H7 (cell line): ENCODE results near the gene HDAC4. TPM values are rescaled to one million over a fixed set of nuclear protein-coding genes. Genes with fewer than 3 reads are reported as not detected.

Source experiments
- DNase-seq: peaks from one replicate; pipeline ENCODE4 v3.0.0; 2012
- H3K27me3 ChIP-seq: 2 replicates; pipeline ENCODE4 v1.6.0; 2011; ENCODE audit warnings: mild to moderate bottlenecking, low read length; ENCODE audit not compliant: control insufficient read depth, insufficient read depth
- H3K36me3 ChIP-seq: replicated peaks from 2 replicates; pipeline ENCODE4 v1.5.1; 2011; ENCODE audit warnings: low read length; ENCODE audit not compliant: control insufficient read depth, insufficient read depth
- H3K4me3 ChIP-seq: 2 replicates; pipeline ENCODE4 v1.5.1; 2011; ENCODE audit warnings: low read depth, mild to moderate bottlenecking, control low read depth, low read length, moderate library complexity; ENCODE audit not compliant: insufficient read depth
- total RNA-seq: library from RNA; depleted of rRNA; stranded (reverse); fragments of >200 nt; shearing (Covaris generic); gene quantifications from 2 replicates; pipeline ENCODE4 v1.2.3, GENCODE V29; 2014

Gene HDAC4
- total RNA-seq, 1 experiment from 2014 or later, result 18.1 TPM

DNA sequence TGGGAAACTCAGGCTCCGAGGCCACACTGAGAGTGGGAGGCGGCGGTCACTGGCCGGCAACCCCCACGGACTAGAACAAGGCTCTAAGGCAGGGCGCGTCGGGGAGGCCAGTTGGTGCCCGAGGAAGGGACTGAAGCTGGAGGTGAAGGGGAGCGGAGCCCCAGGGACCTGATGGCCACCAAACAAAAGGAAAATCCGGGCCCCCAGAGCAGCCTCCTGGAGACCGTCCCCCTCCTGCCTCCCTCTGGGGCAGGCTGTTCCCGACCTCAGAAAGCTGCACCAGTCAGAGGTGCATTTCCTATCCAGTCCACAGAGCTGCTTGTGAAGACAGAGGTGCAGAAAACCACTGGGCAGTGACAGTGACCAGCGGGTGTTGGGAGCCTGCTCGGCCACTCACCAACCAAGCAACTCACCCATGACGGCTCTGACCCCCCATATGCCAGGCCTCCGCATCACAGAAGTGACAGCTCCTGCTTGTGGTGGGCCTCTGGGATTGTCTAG lies 380.2 kb downstream of the HDAC4 start:
- no peaks in the 10 kb centered on the region for H3K27me3 ChIP-seq
- no peak overlapping the region for H3K4me3 ChIP-seq
- DNase-seq, result no peak
- H3K36me3 ChIP-seq, result no peaks in the 10 kb centered on the region

DNA sequence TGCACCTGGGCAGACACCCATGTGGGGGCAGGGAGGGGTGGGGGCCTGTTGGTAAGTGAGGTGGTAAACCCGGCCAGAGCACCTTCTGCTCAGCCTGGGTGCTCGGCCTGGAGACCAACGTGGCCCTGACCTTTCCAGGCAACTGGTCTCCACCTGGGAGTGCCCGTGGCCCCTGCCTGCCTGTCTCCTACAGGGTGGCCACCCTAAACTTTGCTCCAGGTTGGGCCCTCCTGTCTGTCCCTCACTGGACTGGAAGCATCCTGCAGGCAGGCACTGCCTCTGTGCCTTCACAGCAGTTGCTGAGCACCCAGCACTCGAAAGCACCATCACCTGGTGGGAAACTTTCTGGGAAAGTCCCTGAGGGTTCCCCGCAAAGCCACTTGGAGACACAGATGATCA lies 381.6 kb downstream of the HDAC4 start:
- DNase-seq, result no peak
- Histone ChIP-seq H3K27me3 (no peaks in the 10 kb centered on the region), H3K36me3 (no peaks in the 10 kb centered on the region), H3K4me3 (no peak overlapping the region)

DNA sequence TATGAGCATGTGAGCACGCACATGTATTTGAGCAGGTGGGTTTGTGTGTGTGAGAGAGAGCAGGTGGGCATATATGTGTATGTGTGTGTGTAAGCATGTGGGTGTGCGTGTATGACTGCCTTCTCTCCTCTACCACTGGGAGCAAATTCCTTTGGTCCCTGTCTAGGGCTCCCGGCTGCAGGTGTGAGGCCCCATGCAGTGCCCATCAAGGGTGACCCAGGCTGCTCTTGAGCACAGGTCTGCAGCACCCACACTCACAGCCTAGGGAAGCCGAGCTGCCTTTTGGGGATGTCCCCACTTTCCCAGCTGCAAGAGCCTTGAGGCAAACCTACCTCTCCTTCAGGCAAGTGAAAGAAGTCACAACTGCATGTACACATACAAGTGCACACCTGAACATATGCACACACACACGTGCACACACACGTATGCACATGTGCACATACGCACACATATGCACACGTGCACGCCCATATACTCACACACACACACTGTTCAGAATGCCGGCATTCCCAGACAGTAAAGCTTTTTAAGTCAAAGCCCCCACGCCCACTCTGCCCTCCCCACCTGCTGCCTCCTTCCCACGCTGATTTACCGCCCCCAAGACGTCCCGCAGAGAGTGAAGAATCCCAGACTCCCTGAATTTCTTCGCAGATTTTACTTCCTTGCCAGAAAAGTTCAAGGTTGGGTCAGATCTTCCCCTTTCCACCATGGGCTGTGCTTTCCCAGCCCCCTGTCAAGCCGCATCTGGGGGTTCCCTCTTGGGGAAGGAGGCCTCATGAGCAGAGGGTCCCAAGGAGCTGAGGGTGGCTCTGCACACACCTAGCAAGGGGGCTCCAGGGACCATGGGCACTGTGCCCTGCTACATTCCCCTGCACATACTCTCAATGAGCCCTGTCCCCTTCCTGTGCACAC lies 382.3 kb downstream of the HDAC4 start:
- no peaks in the 10 kb centered on the region for H3K36me3 ChIP-seq
- no peak overlapping the region for H3K4me3 ChIP-seq
- DNase-seq, result no peak
- H3K27me3 ChIP-seq, result no peaks in the 10 kb centered on the region

DNA sequence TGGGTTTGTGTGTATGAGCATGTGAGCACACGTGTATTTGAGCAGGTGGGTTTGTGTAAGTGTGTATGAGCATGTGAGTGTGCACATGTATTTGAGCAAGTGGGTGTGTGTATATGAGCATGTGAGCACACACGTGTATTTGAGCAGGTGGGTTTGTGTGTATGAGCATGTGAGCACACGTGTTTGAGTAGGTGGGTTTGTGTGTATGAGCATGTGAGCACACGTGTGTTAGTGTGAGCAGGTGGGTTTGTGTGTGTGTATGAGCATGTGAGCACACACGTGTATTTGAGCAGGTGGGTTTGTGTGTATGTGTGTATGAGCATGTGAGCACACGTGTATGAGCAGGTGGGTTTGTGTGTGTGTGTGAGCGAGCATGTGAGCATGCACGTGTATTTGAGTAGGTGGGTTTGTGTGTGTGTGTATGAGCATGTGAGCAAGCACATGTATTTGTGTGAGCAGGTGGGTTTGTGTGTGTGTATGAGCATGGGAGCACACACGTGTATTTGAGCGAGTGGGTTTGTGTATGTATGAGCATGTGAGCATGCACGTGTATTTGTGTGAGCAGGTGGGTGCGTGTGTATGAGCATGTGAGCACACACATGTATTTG lies 383.2 kb downstream of the HDAC4 start:
- DNase-seq, result no peak
- no peaks in the 10 kb centered on the region for H3K36me3 ChIP-seq
- H3K4me3 ChIP-seq, result no peak overlapping the region
- no peaks in the 10 kb centered on the region for H3K27me3 ChIP-seq

DNA sequence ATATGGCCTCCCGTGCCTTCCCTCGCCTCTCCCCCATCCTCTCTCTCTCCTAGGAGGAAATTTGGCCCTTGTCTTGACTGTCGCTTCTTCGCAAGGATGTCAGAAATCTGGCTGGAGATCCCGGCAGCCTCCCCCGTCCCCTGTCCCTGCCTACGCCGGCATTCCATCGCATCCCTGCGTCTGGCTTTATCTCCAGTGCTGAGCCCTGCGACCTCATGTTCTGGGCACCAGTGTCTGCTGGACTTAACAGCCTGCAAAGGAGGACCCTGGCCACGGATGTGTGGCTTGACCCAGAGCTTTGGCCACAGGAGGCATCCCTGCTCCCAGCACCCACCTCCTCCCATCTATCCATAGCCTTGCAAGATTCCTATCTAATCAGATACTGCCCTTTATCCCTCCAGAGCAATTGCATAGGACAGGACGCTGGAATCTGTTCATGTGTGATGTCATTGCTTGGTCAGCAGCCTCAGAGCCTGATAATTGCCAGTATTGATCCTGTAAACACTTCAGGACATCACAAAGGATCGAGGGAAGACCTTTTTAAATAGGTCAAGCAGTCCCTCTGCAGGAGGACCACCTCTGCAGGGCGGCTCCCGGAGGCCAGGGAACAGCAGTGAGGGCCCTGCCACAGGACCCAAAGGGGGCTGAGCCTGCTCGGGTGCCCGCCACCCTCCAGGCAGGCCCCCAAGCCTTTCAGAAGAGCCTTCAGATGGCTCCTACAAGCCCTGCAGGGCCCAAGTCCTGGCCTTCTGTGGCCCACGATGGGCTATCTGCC lies 384.7 kb downstream of the HDAC4 start:
- H3K27me3 ChIP-seq, result no peaks in the 10 kb centered on the region
- H3K36me3 ChIP-seq, result no peaks in the 10 kb centered on the region
- no peak overlapping the region for H3K4me3 ChIP-seq
- DNase-seq, result peak; percentile 31

DNA sequence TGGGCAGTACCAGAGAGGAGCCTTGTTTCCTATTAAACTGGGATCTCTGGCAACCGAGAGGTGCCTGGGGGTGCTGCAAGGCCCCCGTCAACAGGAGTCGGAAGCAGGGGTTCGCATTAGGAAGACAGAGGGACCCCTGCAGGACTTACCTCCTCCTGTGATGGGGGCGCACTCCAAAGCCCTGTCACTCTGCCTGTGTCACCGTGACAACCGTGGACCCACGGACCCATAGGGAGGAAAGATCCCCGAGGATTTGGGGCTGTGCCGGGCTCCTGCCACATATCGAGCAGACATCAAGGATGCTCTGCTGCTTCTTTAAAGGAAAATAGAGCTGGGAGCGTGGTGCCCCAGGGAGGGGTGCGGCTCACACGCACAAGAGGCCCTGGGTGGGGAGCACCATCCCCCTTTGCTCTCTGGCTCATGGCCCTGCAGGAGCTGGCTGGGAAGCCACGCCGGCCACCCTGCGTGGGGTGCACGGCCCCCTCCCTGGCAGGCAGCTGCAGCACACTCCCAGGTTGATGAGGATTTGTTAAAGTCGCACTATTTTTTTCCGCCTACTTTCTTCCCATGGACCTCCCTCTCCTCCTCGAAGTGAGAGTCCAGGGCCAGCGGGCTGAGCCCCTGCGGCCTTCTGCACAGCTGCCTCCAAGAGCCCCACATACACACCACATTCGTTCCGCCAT lies 385.5 kb downstream of the HDAC4 start:
- Histone ChIP-seq H3K27me3 (no peaks in the 10 kb centered on the region), H3K4me3 (no peak overlapping the region), H3K36me3 (no peaks in the 10 kb centered on the region)
- no peak for DNase-seq

DNA sequence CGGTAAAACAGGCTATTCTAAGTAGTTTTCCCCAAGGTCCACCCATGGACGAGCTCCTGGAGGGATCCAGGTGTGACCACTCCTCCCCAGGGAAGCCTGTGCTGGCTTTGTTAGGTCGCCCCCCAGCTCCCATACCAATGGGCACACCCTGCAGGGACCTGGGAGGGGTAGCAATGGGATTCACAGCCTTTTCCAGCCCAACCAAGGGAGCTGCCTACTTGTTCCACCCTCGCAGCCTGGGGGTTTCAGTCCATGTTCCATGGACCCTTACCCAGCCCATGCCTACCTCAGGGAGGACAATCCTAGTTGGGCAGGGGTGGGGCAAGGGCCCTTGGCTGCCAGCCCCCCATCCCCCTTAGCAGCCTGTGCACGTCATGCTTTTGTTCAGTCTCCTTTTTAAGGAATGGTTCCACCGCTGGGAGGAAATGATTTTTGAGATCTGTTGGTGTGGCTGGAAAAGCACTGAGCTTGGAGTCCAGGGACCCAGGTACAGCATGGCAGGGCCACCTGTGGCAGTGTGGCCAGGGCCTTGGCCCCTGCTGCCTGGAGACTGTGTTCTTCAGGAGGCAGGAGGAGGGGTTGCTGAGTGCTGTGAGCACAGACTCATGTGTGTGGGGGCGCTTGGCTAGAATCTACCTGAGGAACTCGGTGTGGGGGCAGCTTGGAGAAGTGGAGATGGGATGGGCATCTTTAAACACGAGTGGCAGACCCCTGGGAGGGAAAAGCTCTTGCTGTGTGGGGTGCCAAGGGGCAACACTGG lies 386.2 kb downstream of the HDAC4 start:
- Histone ChIP-seq H3K36me3 (no peaks in the 10 kb centered on the region), H3K4me3 (no peak overlapping the region), H3K27me3 (no peaks in the 10 kb centered on the region)
- DNase-seq, result peak; percentile 45

DNA sequence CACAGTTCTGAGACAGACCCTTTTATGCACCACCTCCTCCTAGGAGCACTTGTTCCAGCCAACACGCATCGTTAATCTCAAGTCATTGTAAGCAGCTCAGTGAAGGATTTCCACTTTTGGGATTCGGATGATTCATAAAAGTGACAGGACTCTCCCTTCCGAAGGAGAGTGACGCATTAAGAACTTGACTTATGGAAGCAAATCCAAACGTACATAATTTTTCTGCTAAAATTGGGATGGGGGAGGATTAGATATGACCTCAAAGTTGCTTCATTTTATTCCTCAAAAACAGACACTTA lies 387.2 kb downstream of the HDAC4 start:
- H3K36me3 ChIP-seq, result no peaks in the 10 kb centered on the region
- DNase-seq, result no peak
- no peaks in the 10 kb centered on the region for H3K27me3 ChIP-seq
- H3K4me3 ChIP-seq, result no peak overlapping the region

DNA sequence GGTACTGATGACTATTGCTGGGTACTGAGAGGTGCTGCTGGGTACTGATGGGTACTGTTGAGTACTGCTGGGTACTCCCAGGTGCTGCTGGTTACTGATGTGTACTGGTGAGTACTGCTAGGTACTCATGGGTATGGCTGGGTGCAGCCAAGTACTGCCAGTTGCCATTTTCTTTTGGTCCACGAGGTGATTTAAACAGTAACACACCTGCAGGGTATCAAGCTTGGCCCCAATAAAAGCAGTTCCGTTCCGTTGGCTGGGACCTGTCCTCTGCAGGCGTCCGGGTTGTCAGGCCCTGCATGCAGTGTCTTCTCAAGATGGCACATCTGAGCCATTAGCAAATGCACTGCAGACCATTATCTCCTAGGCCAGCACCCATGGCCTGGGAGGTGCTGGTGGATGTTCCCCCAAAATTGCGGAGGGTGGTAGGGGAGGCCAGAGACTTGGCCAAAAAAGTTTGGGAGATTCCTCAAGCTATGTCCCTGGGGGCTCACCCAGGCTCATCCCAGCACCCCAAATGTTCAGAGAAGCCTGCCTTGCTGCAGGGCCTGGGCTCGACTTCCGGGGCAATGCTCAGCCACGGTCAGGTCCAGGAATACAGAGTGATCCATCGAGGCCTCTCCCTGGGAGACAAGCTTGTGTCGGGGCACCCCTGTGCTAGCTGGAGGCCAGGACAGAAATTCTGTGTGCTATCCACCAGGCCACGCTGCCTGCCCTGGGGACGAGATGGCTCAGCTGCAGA lies 387.7 kb downstream of the HDAC4 start:
- DNase-seq, result peak; percentile 28
- H3K36me3 ChIP-seq, result no peaks in the 10 kb centered on the region
- H3K4me3 ChIP-seq, result no peak overlapping the region
- no peaks in the 10 kb centered on the region for H3K27me3 ChIP-seq

DNA sequence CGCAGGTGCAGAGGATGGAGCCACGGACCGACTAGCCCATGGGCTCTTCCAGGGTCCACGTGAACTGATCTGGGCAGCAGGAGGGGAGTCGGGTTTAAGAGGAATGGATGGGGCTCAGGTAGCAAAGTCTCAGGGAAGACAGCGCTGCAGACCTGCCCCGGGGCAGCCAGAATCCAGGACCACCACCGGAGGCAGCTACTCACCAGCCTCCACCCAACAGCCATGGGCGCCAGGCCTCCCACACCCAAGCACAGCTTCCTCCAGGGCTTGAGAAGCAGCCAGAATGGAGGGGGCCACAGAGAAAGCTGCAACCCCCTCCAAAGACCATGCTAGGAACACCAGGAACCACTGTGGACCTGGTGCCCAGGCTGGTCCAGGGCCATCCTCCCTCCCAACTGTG lies 388.6 kb downstream of the HDAC4 start:
- Histone ChIP-seq H3K36me3 (no peaks in the 10 kb centered on the region), H3K27me3 (no peaks in the 10 kb centered on the region), H3K4me3 (no peak overlapping the region)
- DNase-seq, result peak; percentile 47

DNA sequence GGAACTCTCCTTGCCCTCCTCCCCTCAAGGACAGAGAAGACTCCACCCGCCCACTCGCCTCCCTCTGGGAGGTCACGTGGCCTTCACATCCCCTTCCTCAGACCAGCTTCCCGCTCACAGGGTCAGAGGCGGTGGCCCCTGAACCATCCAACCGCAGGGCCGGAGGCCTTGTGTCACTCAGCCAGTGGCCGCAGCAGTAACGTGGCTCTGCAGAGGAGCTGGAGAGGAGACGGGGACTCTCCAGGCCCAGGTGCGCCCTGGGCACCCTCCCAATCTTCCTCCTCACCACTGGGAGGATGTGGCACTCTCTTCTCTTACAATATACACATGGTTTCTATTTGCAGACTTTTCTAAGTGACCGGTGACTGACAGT lies 391.2 kb downstream of the HDAC4 start:
- Histone ChIP-seq H3K27me3 (no peaks in the 10 kb centered on the region), H3K4me3 (no peak overlapping the region), H3K36me3 (no peaks in the 10 kb centered on the region)
- DNase-seq, result peak; percentile 74

DNA sequence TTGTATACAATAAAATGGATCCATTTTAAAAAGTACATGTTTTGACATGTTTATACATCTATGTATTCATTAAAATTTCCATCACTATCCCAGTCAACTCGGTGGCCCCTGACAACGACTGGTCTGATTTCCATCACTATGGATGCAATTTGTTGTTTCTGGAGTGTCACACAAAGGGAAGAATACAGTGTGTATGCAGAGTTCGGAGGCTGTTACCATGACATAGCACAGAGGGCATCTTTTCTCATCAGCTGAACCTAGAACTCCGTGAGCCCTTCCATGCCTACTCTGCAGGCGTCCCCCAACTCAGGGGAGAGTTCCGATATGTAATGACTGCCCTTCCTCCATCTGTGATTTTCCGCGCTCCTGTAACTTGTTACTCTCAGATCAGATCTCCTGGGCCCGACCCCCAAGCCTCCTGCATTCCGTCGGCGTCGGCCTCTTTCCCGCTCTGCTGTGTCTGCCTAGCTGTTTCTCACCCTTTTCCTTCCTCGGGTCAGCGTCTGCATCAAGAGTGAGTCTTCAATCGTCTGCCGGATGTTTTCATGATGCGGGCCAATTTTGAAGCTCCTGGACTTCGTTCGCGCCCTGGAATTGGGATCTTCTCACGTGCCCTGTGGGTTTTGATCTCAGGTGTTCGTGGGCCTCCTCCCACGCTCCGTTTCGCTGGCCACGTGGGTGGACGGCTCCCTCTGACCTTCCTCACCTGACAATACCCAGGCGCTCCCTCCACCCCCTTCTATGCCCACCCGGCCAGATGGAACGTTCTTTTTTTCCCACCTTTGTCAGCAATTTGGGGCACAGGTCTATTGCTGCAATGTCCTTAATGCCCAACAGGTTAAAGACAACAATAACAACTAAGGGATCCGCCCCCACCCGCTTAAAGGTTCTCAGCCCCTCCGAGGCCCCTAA lies 391.9 kb downstream of the HDAC4 start:
- no peaks in the 10 kb centered on the region for H3K36me3 ChIP-seq
- DNase-seq, result peak; percentile 66

DNA sequence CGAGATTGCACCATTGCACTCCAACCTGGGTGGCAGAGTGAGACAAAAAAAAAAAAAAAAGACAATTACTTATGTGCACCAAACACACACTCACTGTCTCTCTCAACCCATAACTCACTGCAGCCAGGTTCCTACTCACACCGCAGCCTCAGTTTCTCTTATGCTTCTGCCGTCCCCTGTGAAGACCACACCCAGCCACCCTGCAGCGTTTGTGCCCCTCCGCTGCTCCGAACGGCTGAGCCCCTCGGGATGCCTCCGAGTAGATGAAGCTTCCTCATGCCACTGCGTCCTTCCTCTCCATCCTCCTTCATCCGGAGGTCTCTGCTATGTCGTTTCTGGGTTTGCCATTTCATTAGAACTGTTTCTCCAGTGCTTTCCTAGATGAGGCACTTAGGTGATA lies 392.8 kb downstream of the HDAC4 start:
- DNase-seq, result peak; percentile 23
- H3K36me3 ChIP-seq, result no peaks in the 10 kb centered on the region

More for the DNA sequence above, 391.9 kb downstream of the HDAC4 start:
- no peaks in the 10 kb centered on the region for H3K27me3 ChIP-seq
- no peak overlapping the region for H3K4me3 ChIP-seq

More for the DNA sequence above, 392.8 kb downstream of the HDAC4 start:
- no peaks in the 10 kb centered on the region for H3K27me3 ChIP-seq
- H3K4me3 ChIP-seq, result no peak overlapping the region
